IMR-90 (cell line): ENCODE results near the gene RDH13. TPM values are rescaled to one million over a fixed set of nuclear protein-coding genes. Genes with fewer than 3 reads are reported as not detected.
A peak's percentile ranks its signal among the peaks of the same experiment; 100 is the strongest.

Source experiments
- ATAC-seq: fragments of 200-7000 bp; cut with Tn5 transposase; 2 replicates; pipeline ENCODE4 v1.9.1; 2020; ENCODE audit warnings: low read depth, mild to moderate bottlenecking, moderate library complexity
- BruUV-seq: library from RNA; stranded (reverse); fragments of 400-500 nt; replicated peaks from 2 replicates; lab custom pipeline; 2021; lab: Mats Ljungman, UMichigan
- CTCF ChIA-PET: fragments of 300-600 bp; formaldehyde crosslinking; extraction: SDS; loops from one replicate; lab custom pipeline; 2021; ENCODE audit warnings: antibody characterized with exemption; lab: Yijun Ruan, JAX
- POLR2A ChIA-PET: fragments of 300-600 bp; sonication (Branson Sonifier 250); formaldehyde crosslinking; loops from one replicate; lab custom pipeline; 2022; ENCODE audit warnings: antibody characterized with exemption; ENCODE audit not compliant: unreplicated experiment; lab: Charles Lee
- DNase-seq: peaks from one replicate; pipeline ENCODE4 v3.0.0; 2013
- H2AFZ ChIP-seq: replicated peaks from 2 replicates; pipeline ENCODE3; 2013; ENCODE audit warnings: low read length, mild to moderate bottlenecking; ENCODE audit not compliant: poor library complexity
- H2AK5ac ChIP-seq: 2 replicates; pipeline ENCODE4 v1.6.1; 2013; ENCODE audit warnings: low read depth, low read length, inconsistent platforms
- H2AK9ac ChIP-seq: replicated peaks from 2 replicates; pipeline ENCODE3; 2013; ENCODE audit warnings: mild to moderate bottlenecking, low read depth, low read length, moderate library complexity; ENCODE audit not compliant: poor library complexity
- H2BK120ac ChIP-seq: 2 replicates; pipeline ENCODE4 v1.6.1; 2013; ENCODE audit warnings: low read depth, low read length, inconsistent platforms
- H2BK15ac ChIP-seq: 3 replicates; pipeline ENCODE4 v1.6.1; 2013; ENCODE audit warnings: low read depth, low read length, inconsistent platforms
- H2BK20ac ChIP-seq: 2 replicates; pipeline ENCODE4 v1.6.1; 2013; ENCODE audit warnings: low read depth, mild to moderate bottlenecking, inconsistent platforms, low read length, moderate library complexity
- H2BK5ac ChIP-seq: 2 replicates; pipeline ENCODE4 v1.6.1; 2013; ENCODE audit warnings: mild to moderate bottlenecking, low read depth, low read length, inconsistent platforms; ENCODE audit not compliant: poor library complexity, severe bottlenecking
- H3K14ac ChIP-seq: replicated peaks from 2 replicates; pipeline ENCODE4 v1.6.1; 2013; ENCODE audit warnings: low read depth, low read length, inconsistent platforms
- H3K18ac ChIP-seq: 2 replicates; pipeline ENCODE4 v1.6.1; 2013; ENCODE audit warnings: low read depth, low read length, control low read depth
- H3K23ac ChIP-seq: 2 replicates; pipeline ENCODE4 v1.6.1; 2013; ENCODE audit warnings: low read depth, low read length, inconsistent platforms
- H3K27ac ChIP-seq: 2 replicates; pipeline ENCODE4 v1.5.1; 2013; ENCODE audit warnings: mild to moderate bottlenecking, control low read depth, low read length; ENCODE audit not compliant: insufficient read depth
- H3K27me3 ChIP-seq: 2 replicates; pipeline ENCODE4 v1.6.1; 2013; ENCODE audit warnings: low read length; ENCODE audit not compliant: control insufficient read depth, insufficient read depth
- H3K36me3 ChIP-seq: 2 replicates; pipeline ENCODE4 v1.6.1; 2013; ENCODE audit warnings: low read length, mixed read lengths; ENCODE audit not compliant: control insufficient read depth, insufficient read depth
- H3K4ac ChIP-seq: 2 replicates; pipeline ENCODE4 v1.6.1; 2013; ENCODE audit warnings: low read depth, low read length, inconsistent platforms
- H3K4me1 ChIP-seq: 2 replicates; pipeline ENCODE4 v1.6.1; 2013; ENCODE audit warnings: low read length, mixed read lengths; ENCODE audit not compliant: control insufficient read depth, insufficient read depth
- H3K4me2 ChIP-seq: 2 replicates; pipeline ENCODE4 v1.6.1; 2013; ENCODE audit warnings: low read depth, mild to moderate bottlenecking, control low read depth, low read length, moderate library complexity
- H3K4me3 ChIP-seq: 2 replicates; pipeline ENCODE4 v1.5.1; 2013; ENCODE audit warnings: low read depth, mild to moderate bottlenecking, control low read depth, low read length, moderate library complexity; ENCODE audit not compliant: insufficient read depth
- H3K56ac ChIP-seq: 2 replicates; pipeline ENCODE4 v1.6.1; 2013; ENCODE audit warnings: low read length, inconsistent platforms; ENCODE audit not compliant: insufficient read depth; ENCODE audit errors: extremely low read depth
- H3K79me1 ChIP-seq, 2 experiments: 2 replicates each; pipeline ENCODE4 v1.6.1; 2013; ENCODE audit warnings: low read length in 2 of 2, inconsistent platforms in 1 of 2, low read depth in 1 of 2
- H3K9ac ChIP-seq: 2 replicates; pipeline ENCODE4 v1.6.1; 2013; ENCODE audit warnings: low read depth, low read length, control low read depth
- H3K9me1 ChIP-seq: 2 replicates; pipeline ENCODE4 v1.6.1; 2013; ENCODE audit warnings: low read length, inconsistent platforms; ENCODE audit not compliant: insufficient read depth
- H3K9me3 ChIP-seq: 2 replicates; pipeline ENCODE4 v1.6.1; 2013; ENCODE audit warnings: low read length; ENCODE audit not compliant: control insufficient read depth, insufficient read depth
- H4K20me1 ChIP-seq: 2 replicates; pipeline ENCODE4 v1.6.1; 2013; ENCODE audit warnings: low read length, inconsistent platforms; ENCODE audit not compliant: insufficient read depth
- H4K5ac ChIP-seq: 2 replicates; pipeline ENCODE4 v1.6.1; 2013; ENCODE audit warnings: mild to moderate bottlenecking, low read depth, low read length, control low read depth
- H4K8ac ChIP-seq, 2 experiments: 2 replicates each; pipeline ENCODE4 v1.6.1; 2013; ENCODE audit warnings: low read depth in 2 of 2, low read length in 2 of 2, control low read depth in 1 of 2, inconsistent platforms in 1 of 2
- H4K91ac ChIP-seq: 2 replicates; pipeline ENCODE4 v1.6.1; 2013; ENCODE audit warnings: low read depth, low read length, inconsistent platforms; ENCODE audit not compliant: insufficient read depth
- RFX5 ChIP-seq: IDR thresholded peaks from 2 replicates; pipeline ENCODE4 v1.8.0; 2012; ENCODE audit warnings: low read depth, mild to moderate bottlenecking, low read length, moderate library complexity
- WGBS, 2 experiments: methylation state at CpG; one replicate each; pipeline versions ENCODE4 v1.1.5 to v1.1.7; 2013; ENCODE audit warnings: missing lambda C conversion rate in 2 of 2; ENCODE audit not compliant: insufficient read length in 1 of 2; ENCODE audit errors: extremely low coverage in 2 of 2; 5-methylcytosine and 5-hydroxymethylcytosine counted together
- dilution Hi-C: fragments of 300-500 bp; cut with HindIII; formaldehyde crosslinking; loops from one replicate; pipeline ENCODE4 v1.14.3; 2018; ENCODE audit warnings: low sequenced_read_pairs; ENCODE audit not compliant: unreplicated experiment
- in situ Hi-C: fragments of 300-500 bp; cut with MboI; formaldehyde crosslinking; loops from 3 replicates; pipeline ENCODE4 v1.14.3; 2019; ENCODE audit warnings: low sequenced_read_pairs, inconsistent platforms, mixed read lengths
- intact Hi-C: fragments of 100-400 bp; cut with micrococcal nuclease; formaldehyde crosslinking; loops from 2 replicates; pipeline ENCODE4 v1.10.0; 2022
- polyA plus RNA-seq, 3 experiments: library from polyadenylated mRNA; depleted of rRNA; stranded (reverse); fragments of >200 nt; gene quantifications; 2 replicates each; pipeline ENCODE4 v1.2.3, GENCODE V29; 2012; ENCODE audit warnings: low replicate concordance in 1 of 3
- total RNA-seq: library from RNA; depleted of rRNA; stranded (reverse); fragments of >200 nt; gene quantifications from 2 replicates; pipeline ENCODE4 v1.2.3, GENCODE V29; 2012

RDH13 gene
- total and polyA plus RNA-seq, 2 of the 4 experiments (the other 2 are of a cell fraction) = 7.5 to 7.8 TPM

GRCh38 chr19:55087542-55087901 lies 24.6 kb upstream of the RDH13 start:
- CTCF ChIA-PET = interaction anchor here (1.1 kb wide), 1 partner anchor 26 kb away, joined by 3 read pairs; no protein-coding TSS in a partner anchor

More at GRCh38 chr19:55087542-55087901, 24.6 kb upstream of the RDH13 start:
- ATAC-seq (peak; percentile 3; the same call in 1 of the 2 replicates), DNase-seq (peak; percentile 16)
- intact Hi-C loops = loop anchor here (10.0 kb wide), 1 partner anchor 623 kb away; the partner anchor contains the start of gene LENG9
- POLR2A ChIA-PET = no interaction called here
- no peak overlapping the region for H3K56ac ChIP-seq
- no peak overlapping the region for H3K18ac ChIP-seq
- H4K5ac ChIP-seq = no peak overlapping the region
- H2AK9ac ChIP-seq = peak overlapping the region; percentile 85
- in situ Hi-C loops = no loop called here
- peak overlapping the region; percentile 25; the same call in 1 of the 2 replicates for H3K4ac ChIP-seq
- H4K91ac ChIP-seq = no peak overlapping the region
- no peak overlapping the region; a peak in 1 of 4 replicates for H4K8ac ChIP-seq
- TF ChIP-seq RFX5 = no peak
- peaks cover 19% of the 10 kb centered on the region; the same call in 1 of the 2 replicates for H3K36me3 ChIP-seq
- peaks cover 30% of the 10 kb centered on the region for H3K27me3 ChIP-seq
- no peak overlapping the region; the same call in 1 of the 2 replicates for H3K27ac ChIP-seq
- WGBS, 2 experiments = no CpG with 5 or more reads among the region's 17 CpGs
- no peak overlapping the region for H3K14ac ChIP-seq
- H2BK120ac ChIP-seq = no peak overlapping the region
- peak overlapping the region; percentile 94 for H2AFZ ChIP-seq
- peak overlapping the region; percentile 88 for H3K4me2 ChIP-seq
- no peak overlapping the region for H2BK20ac ChIP-seq
- no peak overlapping the region for H2BK15ac ChIP-seq
- H3K9me3 ChIP-seq = peaks cover under 1% of the 10 kb centered on the region; the same call in 1 of the 2 replicates
- H3K79me1 ChIP-seq = peaks cover 0 to 12% of the 10 kb centered on the region in 2 experiments; a peak in 2 of 4 replicates
- peaks cover 38% of the 10 kb centered on the region for H4K20me1 ChIP-seq
- H3K4me1 ChIP-seq = peaks cover 6% of the 10 kb centered on the region; the same call in 1 of the 2 replicates
- peak overlapping the region; percentile 28; the same call in 1 of the 2 replicates for H2AK5ac ChIP-seq
- no peak overlapping the region for H2BK5ac ChIP-seq
- 0 out of 2 replicates have a peak overlapping the region, but pooled peaks have one; percentile 36 for H3K9ac ChIP-seq
- no TSS peak for BruUV-seq
- dilution Hi-C loops = no loop called here
- H3K23ac ChIP-seq = peak overlapping the region; percentile 44; the same call in 1 of the 2 replicates
- no peaks in the 10 kb centered on the region; the same call in 1 of the 2 replicates for H3K9me1 ChIP-seq
- peak overlapping the region; percentile 49 for H3K4me3 ChIP-seq
